ENCODE data around the gene EPB41L3. TPM values are rescaled to one million over a fixed set of nuclear protein-coding genes. Genes with fewer than 3 reads are reported as not detected.

The EPB41L3 gene
- total RNA-seq, 1 experiment from 2014 or later: 16.1 TPM

GRCh38 chr18:5455674-5456073 is 88.1 kb downstream of the EPB41L3 start:
- H4K91ac ChIP-seq (ENCODE audit: insufficient read length, low read depth, low read length): no peak overlapping the region
- WGBS (ENCODE audit: extremely low coverage, insufficient read length, low lambda C conversion rate): no CpG with 5 or more reads among the region's 7 CpGs
- no peaks in the 10 kb centered on the region for H3K79me2 ChIP-seq (ENCODE audit: insufficient read depth, low read length)
- no peak overlapping the region for H3K23ac ChIP-seq (ENCODE audit: insufficient read length, low read depth, low read length)
- Mint-ChIP-seq H3K4me3 (no peak overlapping the region), H3K27me3 (ENCODE audit: low read depth) (no peaks in the 10 kb centered on the region), H3K9me3 (no peaks in the 10 kb centered on the region), H3K36me3 (ENCODE audit: insufficient read depth in 1 of 3, low read depth in 3 of 3) (no peaks in the 10 kb centered on the region), H3K4me1 (peaks cover 8 to 12% of the 10 kb centered on the region in 2 experiments), H3K27ac (no peak overlapping the region)
- H3K14ac ChIP-seq (ENCODE audit: insufficient read depth, low read length): no peak overlapping the region
- H3K9me3 ChIP-seq (ENCODE audit: control insufficient read depth, low read depth, low read length): no peaks in the 10 kb centered on the region
- no peak overlapping the region for H3K56ac ChIP-seq (ENCODE audit: insufficient read length, low read depth, low read length)
- no peak overlapping the region for H3K9ac ChIP-seq (ENCODE audit: extremely low read depth, insufficient read length, low read length)
- H3K27ac ChIP-seq (ENCODE audit: insufficient read length, low read depth, low read length): no peak overlapping the region
- no peak for DNase-seq
- H2BK120ac ChIP-seq (ENCODE audit: low read depth, low read length, poor library complexity, severe bottlenecking): no peak overlapping the region
- H3K27me3 ChIP-seq (ENCODE audit: insufficient read depth, low read length): no peaks in the 10 kb centered on the region
- H2BK20ac ChIP-seq (ENCODE audit: low read depth, low read length, poor library complexity, severe bottlenecking): no peak overlapping the region
- TF ChIP-seq, protein P1, sequence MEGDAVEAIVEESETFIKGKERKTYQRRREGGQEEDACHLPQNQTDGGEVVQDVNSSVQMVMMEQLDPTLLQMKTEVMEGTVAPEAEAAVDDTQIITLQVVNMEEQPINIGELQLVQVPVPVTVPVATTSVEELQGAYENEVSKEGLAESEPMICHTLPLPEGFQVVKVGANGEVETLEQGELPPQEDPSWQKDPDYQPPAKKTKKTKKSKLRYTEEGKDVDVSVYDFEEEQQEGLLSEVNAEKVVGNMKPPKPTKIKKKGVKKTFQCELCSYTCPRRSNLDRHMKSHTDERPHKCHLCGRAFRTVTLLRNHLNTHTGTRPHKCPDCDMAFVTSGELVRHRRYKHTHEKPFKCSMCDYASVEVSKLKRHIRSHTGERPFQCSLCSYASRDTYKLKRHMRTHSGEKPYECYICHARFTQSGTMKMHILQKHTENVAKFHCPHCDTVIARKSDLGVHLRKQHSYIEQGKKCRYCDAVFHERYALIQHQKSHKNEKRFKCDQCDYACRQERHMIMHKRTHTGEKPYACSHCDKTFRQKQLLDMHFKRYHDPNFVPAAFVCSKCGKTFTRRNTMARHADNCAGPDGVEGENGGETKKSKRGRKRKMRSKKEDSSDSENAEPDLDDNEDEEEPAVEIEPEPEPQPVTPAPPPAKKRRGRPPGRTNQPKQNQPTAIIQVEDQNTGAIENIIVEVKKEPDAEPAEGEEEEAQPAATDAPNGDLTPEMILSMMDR (conservative IDR thresholded peaks at IDR 0.05): no peak
- H3K79me1 ChIP-seq (ENCODE audit: insufficient read depth, low read depth, low read length, poor library complexity, severe bottlenecking): no peaks in the 10 kb centered on the region
- H3K18ac ChIP-seq (ENCODE audit: insufficient read length, low read depth, low read length): no peak overlapping the region
- H2BK5ac ChIP-seq (ENCODE audit: insufficient read length, low read length): no peak overlapping the region
- H3K23me2 ChIP-seq (ENCODE audit: insufficient read length, low read depth, low read length, poor library complexity, severe bottlenecking): no peaks in the 10 kb centered on the region
- H3T11ph ChIP-seq (ENCODE audit: low read length): no peak overlapping the region
- peaks cover 2% of the 10 kb centered on the region; the same call in 1 of the 2 replicates for H3K4me1 ChIP-seq (ENCODE audit: insufficient read depth, low read length)
- no peak overlapping the region for H3K4ac ChIP-seq (ENCODE audit: low read depth, low read length)
- no peaks in the 10 kb centered on the region for H4K20me1 ChIP-seq (ENCODE audit: control insufficient read depth, insufficient read depth, insufficient read length)
- no peak overlapping the region for H2BK12ac ChIP-seq (ENCODE audit: insufficient read length, low read depth, low read length)
- H3K4me2 ChIP-seq (ENCODE audit: insufficient read depth, insufficient read length, low read length): no peak overlapping the region
- no peak overlapping the region for H4K5ac ChIP-seq (ENCODE audit: insufficient read length, low read depth, low read length)
- H2AK5ac ChIP-seq (ENCODE audit: insufficient read length, low read length): no peak overlapping the region
- no peak overlapping the region for H2AFZ ChIP-seq (ENCODE audit: low read length)
- no peak overlapping the region for H4K8ac ChIP-seq (replicated peaks; ENCODE audit: insufficient read length, low read depth, low read length)
- H2BK15ac ChIP-seq (ENCODE audit: low read depth, low read length): no peak overlapping the region

Data from H9 (cell line).